Suprapubic skin (tissue), 4 donors: ENCODE results near the gene PARM1.

Source experiments
- EP300 ChIP-seq: sonication (generic); formaldehyde crosslinking; IDR thresholded peaks from one replicate; pipeline ENCODE4 v1.6.1; 2017; ENCODE audit warnings: antibody characterized with exemption
- POLR2A ChIP-seq, 2 donors: fragments of 450-650 bp; IDR thresholded peaks; one replicate each; pipeline ENCODE4 v1.6.1; 2017; ENCODE audit warnings: antibody characterized with exemption in 2 of 2, mild to moderate bottlenecking in 2 of 2, moderate library complexity in 2 of 2
- POLR2AphosphoS5 ChIP-seq, 3 donors: sonication (generic); formaldehyde crosslinking; IDR thresholded peaks; one replicate each; pipeline ENCODE4 v1.6.1; 2017; ENCODE audit warnings: antibody characterized with exemption in 3 of 3
- TF ChIP-seq, protein P1 (sequence below), 2 donors: fragments of 200-600 bp in 1 of 2; fragments of 450-650 bp in 1 of 2; sonication (generic) in 1 of 2; IDR thresholded peaks; one replicate each; pipeline ENCODE4 v1.5.1; 2016 to 2019; ENCODE audit warnings: antibody characterized with exemption in 2 of 2, mild to moderate bottlenecking in 1 of 2, moderate library complexity in 1 of 2

DNA sequence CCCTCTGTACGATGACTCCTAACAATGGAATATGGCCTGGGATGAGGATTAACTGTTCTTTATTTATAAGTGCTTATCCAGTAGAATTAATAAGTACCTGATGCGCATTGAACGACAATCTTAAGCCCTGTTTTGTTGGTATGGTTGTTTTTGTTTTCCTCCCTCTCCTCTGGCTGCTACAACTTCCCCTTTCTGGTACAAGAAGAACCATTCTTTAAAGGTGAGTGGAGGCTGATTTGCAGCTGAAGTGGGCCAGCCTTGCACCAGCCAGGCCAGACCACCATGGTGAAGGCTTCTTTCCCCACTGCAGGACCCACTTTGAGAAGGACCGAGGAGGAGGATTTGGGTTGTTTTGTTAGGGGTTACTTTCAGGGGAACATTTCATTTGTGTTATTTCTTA lies 113.3 kb downstream of the PARM1 start:
- TF ChIP-seq, protein P1, sequence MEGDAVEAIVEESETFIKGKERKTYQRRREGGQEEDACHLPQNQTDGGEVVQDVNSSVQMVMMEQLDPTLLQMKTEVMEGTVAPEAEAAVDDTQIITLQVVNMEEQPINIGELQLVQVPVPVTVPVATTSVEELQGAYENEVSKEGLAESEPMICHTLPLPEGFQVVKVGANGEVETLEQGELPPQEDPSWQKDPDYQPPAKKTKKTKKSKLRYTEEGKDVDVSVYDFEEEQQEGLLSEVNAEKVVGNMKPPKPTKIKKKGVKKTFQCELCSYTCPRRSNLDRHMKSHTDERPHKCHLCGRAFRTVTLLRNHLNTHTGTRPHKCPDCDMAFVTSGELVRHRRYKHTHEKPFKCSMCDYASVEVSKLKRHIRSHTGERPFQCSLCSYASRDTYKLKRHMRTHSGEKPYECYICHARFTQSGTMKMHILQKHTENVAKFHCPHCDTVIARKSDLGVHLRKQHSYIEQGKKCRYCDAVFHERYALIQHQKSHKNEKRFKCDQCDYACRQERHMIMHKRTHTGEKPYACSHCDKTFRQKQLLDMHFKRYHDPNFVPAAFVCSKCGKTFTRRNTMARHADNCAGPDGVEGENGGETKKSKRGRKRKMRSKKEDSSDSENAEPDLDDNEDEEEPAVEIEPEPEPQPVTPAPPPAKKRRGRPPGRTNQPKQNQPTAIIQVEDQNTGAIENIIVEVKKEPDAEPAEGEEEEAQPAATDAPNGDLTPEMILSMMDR (IDR thresholded peaks at IDR 0.05): no peak
- TF ChIP-seq POLR2A (IDR thresholded peaks at IDR 0.05) (no peak), EP300 (no peak), POLR2AphosphoS5 (IDR thresholded peaks at IDR 0.05) (no peak)
